Measurements from ENCODE around the gene TMEM184A. TPM values are rescaled to one million over a fixed set of nuclear protein-coding genes. Genes with fewer than 3 reads are reported as not detected.

The TMEM184A gene
- total and polyA plus RNA-seq, 2 donors (not counting 3 experiments of a cell fraction or from before 2014, with no cell fraction given): 0.48 TPM; not detected in 1

DNA sequence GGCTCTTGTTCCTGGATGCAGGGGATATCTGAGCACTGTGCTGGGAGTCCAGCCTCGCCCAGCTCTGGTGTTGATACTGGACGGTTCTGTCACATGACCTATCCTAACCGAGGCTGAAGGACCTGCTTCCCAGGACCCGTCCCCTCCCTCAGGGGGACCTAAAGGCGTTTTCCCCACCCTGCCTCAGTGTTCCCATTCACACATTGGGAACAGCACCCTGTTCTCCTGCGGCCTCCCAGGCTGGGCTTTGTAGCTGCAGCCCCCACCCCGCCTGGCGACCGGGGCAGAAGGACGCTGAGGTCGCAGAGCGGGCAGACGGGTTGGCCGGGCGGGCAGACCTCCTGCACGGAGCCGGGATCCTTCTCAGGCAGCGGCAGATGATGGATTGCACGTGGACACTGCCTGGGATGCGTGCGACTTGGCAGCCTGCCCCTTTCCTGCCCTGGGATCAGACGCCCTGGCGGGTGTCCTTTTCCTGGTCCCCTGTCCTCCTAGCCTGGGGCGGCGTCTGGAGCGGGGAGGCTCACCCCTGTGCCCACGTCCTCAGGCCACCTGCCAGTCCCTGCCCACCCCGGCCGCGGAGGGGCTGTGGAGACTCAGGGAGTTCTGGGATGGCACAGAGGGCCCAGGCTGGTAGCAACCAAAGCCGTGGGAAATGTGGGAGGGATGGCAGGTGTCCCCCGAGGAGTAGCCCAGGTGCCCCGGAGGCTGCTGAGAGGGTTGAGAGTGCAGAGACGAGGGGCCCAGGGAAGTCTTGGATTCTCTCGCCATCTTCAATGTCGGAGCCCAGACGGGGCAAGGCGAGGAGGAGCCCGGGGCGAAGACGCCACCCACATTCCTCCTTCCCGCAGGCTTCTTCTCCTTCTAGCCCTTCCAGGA is 31.1 kb upstream of the TMEM184A start:
- no TSS peak for BruUV-seq (replicated peaks)
- intact Hi-C loops (cut with micrococcal nuclease) (no loop called here), dilution Hi-C loops (cut with MboI; ENCODE audit: extremely low pct_ligation_motif_present, low sequenced_read_pairs) (no loop called here)
- CTCF ChIA-PET: interaction anchor here (1.6 to 2.2 kb wide), 2 partner anchors 8 to 622 kb away, joined by 5 to 8 read pairs; no protein-coding TSS in a partner anchor
- H4K20me1 ChIP-seq (replicated peaks; ENCODE audit: control insufficient read depth, extremely low read depth, insufficient read depth, low read length): no peaks in the 10 kb centered on the region
- H3K9me3 ChIP-seq (replicated peaks; ENCODE audit: control insufficient read depth, insufficient read depth, low read length): no peaks in the 10 kb centered on the region
- TF ChIP-seq CTCF (IDR thresholded peaks at IDR 0.05; ENCODE audit: extremely low read depth in 1 of 2, insufficient read depth in 1 of 2, low read depth in 1 of 2, low read length in 2 of 2): no peak
- no peak for TF ChIP-seq EZH2 (IDR thresholded peaks at IDR 0.05; ENCODE audit: borderline replicate concordance, low read depth, low read length, severe bottlenecking)
- TF ChIP-seq, protein P1, sequence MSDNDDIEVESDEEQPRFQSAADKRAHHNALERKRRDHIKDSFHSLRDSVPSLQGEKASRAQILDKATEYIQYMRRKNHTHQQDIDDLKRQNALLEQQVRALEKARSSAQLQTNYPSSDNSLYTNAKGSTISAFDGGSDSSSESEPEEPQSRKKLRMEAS (IDR thresholded peaks at IDR 0.05; ENCODE audit: insufficient read depth, insufficient read length): no peak
- TF ChIP-seq JUN (IDR thresholded peaks at IDR 0.05; ENCODE audit: borderline replicate concordance, insufficient read depth, insufficient read length, low read depth): no peak
- no peak for TF ChIP-seq GATA2 (IDR thresholded peaks at IDR 0.05; ENCODE audit: insufficient read depth, insufficient read length, low read depth, low read length)
- no peak for TF ChIP-seq MYC (IDR thresholded peaks at IDR 0.05; ENCODE audit: low read depth, low read length)
- no peak for TF ChIP-seq POLR2AphosphoS5 (IDR thresholded peaks at IDR 0.05; ENCODE audit: insufficient read depth, low read depth, low read length)
- no peak for TF ChIP-seq POLR2A (IDR thresholded peaks at IDR 0.05; ENCODE audit: low read depth, low read length)
- no peak for TF ChIP-seq FOS (IDR thresholded peaks at IDR 0.05; ENCODE audit: borderline replicate concordance, insufficient read depth, low read length)
- H3K27ac ChIP-seq (ENCODE audit: insufficient read depth, low read depth, low read length): no peak overlapping the region
- H3K36me3 ChIP-seq (ENCODE audit: control insufficient read depth in 2 of 2, extremely low read depth in 1 of 2, insufficient read depth in 2 of 2, low read length in 2 of 2): no peaks in the 10 kb centered on the region
- no peak for FAIRE-seq
- no peaks in the 10 kb centered on the region for H3K79me2 ChIP-seq (ENCODE audit: control insufficient read depth, insufficient read depth, low read length)
- POLR2A ChIA-PET: no interaction called here
- no peak overlapping the region for H2AFZ ChIP-seq (ENCODE audit: low read depth, low read length)
- H3K27me3 ChIP-seq (ENCODE audit: control insufficient read depth in 2 of 2, insufficient read depth in 2 of 2, low read length in 2 of 2): peaks cover 8 to 11% of the 10 kb centered on the region in 2 experiments
- H3K9me1 ChIP-seq (replicated peaks; ENCODE audit: control insufficient read depth, extremely low read depth, insufficient read depth, low read length): no peaks in the 10 kb centered on the region
- DNase-seq (ENCODE audit: low read depth, low spot score): no peak
- no peak overlapping the region for H3K9ac ChIP-seq (replicated peaks; ENCODE audit: extremely low read depth, insufficient read depth, low read length)
- H3K4me2 ChIP-seq (ENCODE audit: insufficient read depth, low read length): no peak overlapping the region
- H3K4me1 ChIP-seq (ENCODE audit: control insufficient read depth, extremely low read depth, insufficient read depth, low read length): no peaks in the 10 kb centered on the region
- no peak overlapping the region for H3K4me3 ChIP-seq (replicated peaks in 1 of 3; ENCODE audit: insufficient read depth in 1 of 3, low read depth in 1 of 3, low read length in 3 of 3)

Measured in endothelial cell of umbilical vein (primary cell).